GM10266 (cell line): ENCODE measurements around the gene COMP.
A peak's percentile ranks its signal among the peaks of the same experiment; 100 is the strongest.

Experiments
- DNase-seq: peaks from one replicate; pipeline ENCODE4 v3.0.0; 2012; ENCODE audit errors: extremely low spot score
- TF ChIP-seq, protein P1 (sequence below): IDR thresholded peaks from 2 replicates; pipeline ENCODE4 v1.5.1; 2012; ENCODE audit warnings: mild to moderate bottlenecking, low read depth; ENCODE audit not compliant: control insufficient read depth, insufficient read depth; ENCODE audit errors: missing control alignments

The COMP gene

GRCh38 chr19:18802354-18802753 lies 11.2 kb upstream of the COMP start:
- TF ChIP-seq, protein P1, sequence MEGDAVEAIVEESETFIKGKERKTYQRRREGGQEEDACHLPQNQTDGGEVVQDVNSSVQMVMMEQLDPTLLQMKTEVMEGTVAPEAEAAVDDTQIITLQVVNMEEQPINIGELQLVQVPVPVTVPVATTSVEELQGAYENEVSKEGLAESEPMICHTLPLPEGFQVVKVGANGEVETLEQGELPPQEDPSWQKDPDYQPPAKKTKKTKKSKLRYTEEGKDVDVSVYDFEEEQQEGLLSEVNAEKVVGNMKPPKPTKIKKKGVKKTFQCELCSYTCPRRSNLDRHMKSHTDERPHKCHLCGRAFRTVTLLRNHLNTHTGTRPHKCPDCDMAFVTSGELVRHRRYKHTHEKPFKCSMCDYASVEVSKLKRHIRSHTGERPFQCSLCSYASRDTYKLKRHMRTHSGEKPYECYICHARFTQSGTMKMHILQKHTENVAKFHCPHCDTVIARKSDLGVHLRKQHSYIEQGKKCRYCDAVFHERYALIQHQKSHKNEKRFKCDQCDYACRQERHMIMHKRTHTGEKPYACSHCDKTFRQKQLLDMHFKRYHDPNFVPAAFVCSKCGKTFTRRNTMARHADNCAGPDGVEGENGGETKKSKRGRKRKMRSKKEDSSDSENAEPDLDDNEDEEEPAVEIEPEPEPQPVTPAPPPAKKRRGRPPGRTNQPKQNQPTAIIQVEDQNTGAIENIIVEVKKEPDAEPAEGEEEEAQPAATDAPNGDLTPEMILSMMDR: no peak
- no peak for DNase-seq

- no peak for DNase-seq
- TF ChIP-seq, protein P1: no peak
Observed at GRCh38 chr19:18800636-18801035, 9.5 kb upstream of the COMP start.

DNA sequence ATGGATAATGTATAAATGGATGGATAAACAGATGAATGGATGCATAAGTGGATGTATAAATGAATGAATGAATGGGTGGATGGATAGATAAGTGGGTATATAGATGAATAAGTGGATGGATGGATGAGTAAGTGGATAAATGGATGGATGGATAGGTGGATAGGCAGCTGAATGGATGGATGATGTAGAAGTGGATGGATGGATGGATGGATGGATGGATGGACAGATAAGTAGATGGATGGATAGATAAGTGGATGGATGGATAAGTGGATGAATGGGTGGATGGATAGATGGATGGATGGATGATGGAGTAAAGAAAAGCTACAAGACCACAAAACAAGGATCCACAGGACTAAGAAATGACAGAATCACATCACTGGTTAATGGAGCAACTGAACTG lies 9.0 kb upstream of the COMP start:
- DNase-seq: no peak
- TF ChIP-seq, protein P1: no peak

- no peak for DNase-seq
- TF ChIP-seq, protein P1: no peak
Observed at GRCh38 chr19:18799389-18799970, 8.4 kb upstream of the COMP start.

- peak; percentile 4 for DNase-seq
- TF ChIP-seq, protein P1: no peak
Observed at GRCh38 chr19:18798384-18799352, 7.6 kb upstream of the COMP start.

- TF ChIP-seq, protein P1: no peak
- peak; percentile 5 for DNase-seq
Observed at GRCh38 chr19:18796239-18796638, 5.1 kb upstream of the COMP start.

DNA sequence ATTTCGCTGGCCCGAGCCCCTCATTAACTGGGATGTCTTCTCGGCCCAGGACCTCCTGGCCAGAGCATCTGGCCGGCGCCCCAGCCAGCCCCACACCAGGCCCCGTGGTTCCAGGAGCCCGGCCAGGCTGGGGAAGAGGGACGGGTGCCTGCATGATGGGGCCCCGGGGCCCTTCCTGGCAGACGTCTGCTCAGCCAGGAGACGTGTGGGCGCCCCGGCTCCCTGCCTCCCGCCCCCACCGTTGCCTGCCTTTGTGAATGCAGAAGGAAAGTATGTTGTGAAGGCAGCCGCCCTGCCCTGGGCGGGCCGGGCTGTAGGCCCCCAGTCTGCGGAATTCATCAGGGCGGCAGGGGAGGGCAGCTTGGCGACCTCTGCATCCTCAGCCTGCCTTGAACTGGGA lies 4.4 kb upstream of the COMP start:
- TF ChIP-seq, protein P1: no peak
- DNase-seq: peak; percentile 7
